Keratinocyte (primary cell): Measurements from ENCODE around the gene ZNF354C.

Experiments
- CTCF ChIP-seq, 3 experiments: IDR thresholded peaks in 1 of 3; conservative IDR thresholded peaks in 1 of 3; optimal IDR thresholded peaks in 1 of 3; 2 replicates in 2 of 3; 3 replicates in 1 of 3; pipeline versions ENCODE3 to v1.5.1; 2011; ENCODE audit warnings: low read length in 3 of 3, mild to moderate bottlenecking in 3 of 3, moderate library complexity in 2 of 3, control low read depth in 1 of 3, inconsistent platforms in 1 of 3; ENCODE audit not compliant: insufficient read depth in 2 of 3; ENCODE audit errors: extremely low read depth in 1 of 3
- EZH2 ChIP-seq: IDR thresholded peaks from one replicate; pipeline ENCODE4 v1.6.1; 2012; ENCODE audit warnings: inconsistent platforms, mild to moderate bottlenecking, low read length, moderate library complexity

- TF ChIP-seq CTCF (optimal IDR thresholded peaks at IDR 0.05 in 1 of 3, IDR thresholded peaks at IDR 0.05 in 1 of 3, conservative IDR thresholded peaks at IDR 0.05 in 1 of 3; ENCODE audit: extremely low read depth in 1 of 3, insufficient read depth in 2 of 3, low read length in 3 of 3) (no peak), EZH2 (no peak)
These were observed at the start of gene ZNF354C for GRCh38 chr5:179060116-179061008.
